ENCODE results near the gene MAGI2. TPM values are rescaled to one million over a fixed set of nuclear protein-coding genes. Genes with fewer than 3 reads are reported as not detected.

The MAGI2 gene
- total RNA-seq, 6 experiments from 2014 or later, result 7.1 to 9.8 (median 8.5) TPM

GRCh38 chr7:77980087-77980713 is 1473.3 kb downstream of the MAGI2 start:
- no peak for TF ChIP-seq CTCF (IDR thresholded peaks at IDR 0.05)
- Mint-ChIP-seq H3K4me3 (no peak overlapping the region), H3K27me3 (ENCODE audit: insufficient read depth) (peaks cover 2% of the 10 kb centered on the region; the same call in 1 of the 2 replicates), H3K4me1 (ENCODE audit: low read depth) (peaks cover 19% of the 10 kb centered on the region), H3K36me3 (ENCODE audit: low read depth) (no peaks in the 10 kb centered on the region), H3K9me3 (no peaks in the 10 kb centered on the region), H3K27ac (no peak overlapping the region)
- no peak for DNase-seq

- Mint-ChIP-seq H3K4me1 (ENCODE audit: low read depth) (peaks cover 19% of the 10 kb centered on the region), H3K4me3 (no peak overlapping the region), H3K36me3 (ENCODE audit: low read depth) (no peaks in the 10 kb centered on the region), H3K9me3 (no peaks in the 10 kb centered on the region), H3K27ac (no peak overlapping the region), H3K27me3 (ENCODE audit: insufficient read depth) (peaks cover 2% of the 10 kb centered on the region; the same call in 1 of the 2 replicates)
- no peak for DNase-seq
- TF ChIP-seq CTCF (IDR thresholded peaks at IDR 0.05), result no peak
Observed at GRCh38 chr7:77979219-77979618, 1474.2 kb downstream of the MAGI2 start.

- H3K27ac Mint-ChIP-seq, result no peak overlapping the region
- H3K27me3 Mint-ChIP-seq (ENCODE audit: insufficient read depth), result peaks cover 2% of the 10 kb centered on the region; the same call in 1 of the 2 replicates
- no peaks in the 10 kb centered on the region for H3K36me3 Mint-ChIP-seq (ENCODE audit: low read depth)
- no peak for DNase-seq
- no peak for TF ChIP-seq CTCF (IDR thresholded peaks at IDR 0.05)
- H3K4me3 Mint-ChIP-seq, result no peak overlapping the region
- no peaks in the 10 kb centered on the region for H3K9me3 Mint-ChIP-seq
- peaks cover 14% of the 10 kb centered on the region for H3K4me1 Mint-ChIP-seq (ENCODE audit: low read depth)
Observed at GRCh38 chr7:77975672-77976480, 1477.6 kb downstream of the MAGI2 start.

DNA sequence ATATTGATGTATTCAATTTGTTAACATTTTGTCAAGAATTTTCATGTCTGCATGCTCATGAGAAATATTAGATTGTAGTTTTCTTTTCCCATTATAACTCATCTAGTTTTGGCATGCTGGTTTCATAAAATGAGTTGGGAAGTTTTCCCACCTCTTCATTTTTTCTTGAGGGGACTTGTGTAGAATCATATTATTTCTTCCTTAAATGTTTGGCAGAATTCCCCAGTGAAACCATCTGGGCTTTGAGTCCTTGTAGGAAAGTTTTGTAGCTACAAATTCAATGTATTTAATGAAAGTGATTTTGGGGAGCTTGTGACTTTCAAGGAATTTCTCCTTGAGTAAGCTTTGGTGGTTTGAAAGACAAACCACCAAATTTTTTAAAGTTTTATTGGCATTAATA is 1481.7 kb downstream of the MAGI2 start:
- DNase-seq, result no peak
- H3K4me3 Mint-ChIP-seq, result no peak overlapping the region
- TF ChIP-seq CTCF (IDR thresholded peaks at IDR 0.05), result no peak
- H3K27ac Mint-ChIP-seq, result no peak overlapping the region
- no peaks in the 10 kb centered on the region for H3K36me3 Mint-ChIP-seq (ENCODE audit: low read depth)
- no peaks in the 10 kb centered on the region for H3K27me3 Mint-ChIP-seq (ENCODE audit: insufficient read depth)
- no peaks in the 10 kb centered on the region for H3K9me3 Mint-ChIP-seq
- no peaks in the 10 kb centered on the region for H3K4me1 Mint-ChIP-seq (ENCODE audit: low read depth)

GRCh38 chr7:77967429-77967828 is 1486.0 kb downstream of the MAGI2 start:
- Mint-ChIP-seq H3K27ac (no peak overlapping the region), H3K4me3 (no peak overlapping the region), H3K4me1 (ENCODE audit: low read depth) (peaks cover 6% of the 10 kb centered on the region), H3K36me3 (ENCODE audit: low read depth) (peaks cover 4% of the 10 kb centered on the region; the same call in 1 of the 2 replicates), H3K27me3 (ENCODE audit: insufficient read depth) (no peaks in the 10 kb centered on the region; the same call in 1 of the 2 replicates), H3K9me3 (no peaks in the 10 kb centered on the region)
- DNase-seq, result no peak
- no peak for TF ChIP-seq CTCF (IDR thresholded peaks at IDR 0.05)

Measured in HFFc6 (cell line).